ENCODE measurements around the gene HIGD2A. TPM values are rescaled to one million over a fixed set of nuclear protein-coding genes. Genes with fewer than 3 reads are reported as not detected.

Gene HIGD2A
- total and polyA plus RNA-seq, 2 of the 13 experiments (the other 11 are each of a cell fraction or from before 2014, with no cell fraction given) = 89.2 to 146 TPM

DNA sequence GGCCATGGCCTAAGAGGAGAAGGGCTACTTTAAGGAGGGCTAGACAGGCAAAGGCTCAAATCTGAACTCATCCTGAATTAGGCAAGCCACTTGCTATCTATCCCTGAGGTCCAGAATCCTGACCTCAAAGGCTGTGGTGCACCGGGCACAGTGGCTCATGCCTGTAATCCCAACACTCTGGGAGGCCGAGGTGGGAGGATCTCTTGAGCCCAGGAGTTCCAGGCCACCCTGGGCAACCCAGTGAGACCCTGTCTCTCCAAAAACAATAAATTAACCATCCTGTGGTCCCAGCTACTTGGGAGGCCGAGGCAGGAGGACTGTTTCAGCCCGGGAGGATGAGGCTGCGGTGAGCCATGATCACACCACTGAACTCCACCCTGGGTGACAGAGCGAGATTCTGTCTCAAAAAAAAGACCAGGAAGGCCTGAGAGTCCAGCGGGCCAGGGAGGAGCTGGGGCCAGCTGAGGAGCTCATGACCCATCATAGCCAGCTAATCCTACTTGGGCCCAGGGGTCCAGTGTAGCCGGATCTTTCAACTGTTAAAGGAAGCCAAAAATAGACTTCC is 4.1 kb upstream of the HIGD2A start (continued):
- TF ChIP-seq SAFB2 (CRISPR knock-in tag; IDR thresholded peaks at IDR 0.05; ENCODE audit: borderline replicate concordance, low read depth) (no peak), PAX8 (CRISPR knock-in tag; IDR thresholded peaks at IDR 0.05; ENCODE audit: borderline replicate concordance) (no peak), FOXO1 (CRISPR knock-in tag; IDR thresholded peaks at IDR 0.05) (no peak)

DNA sequence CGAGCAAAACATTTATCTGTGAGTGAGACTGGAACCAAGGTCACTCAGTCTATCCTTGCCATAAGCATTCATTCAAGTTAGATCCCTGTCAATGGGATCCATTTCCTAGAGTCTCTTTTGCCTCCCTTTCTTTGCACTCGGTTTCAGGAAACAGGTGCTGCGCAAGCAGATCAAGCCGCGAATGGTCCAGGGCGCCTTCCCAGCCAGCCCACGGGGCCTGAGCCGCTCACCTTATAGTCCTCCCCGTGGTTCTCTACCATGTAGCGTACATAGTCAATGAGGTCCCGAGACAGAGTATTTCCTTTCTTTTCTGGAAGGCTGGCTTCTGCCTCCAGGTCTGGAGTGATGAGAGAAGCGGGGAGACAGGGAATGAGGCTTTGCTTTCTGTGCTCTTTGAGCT is 3.6 kb upstream of the HIGD2A start:
- no peak overlapping the region for H3K9ac ChIP-seq (ENCODE audit: insufficient read depth, low read depth, low read length)
- BruUV-seq (replicated peaks) = no TSS peak
- H3K79me2 ChIP-seq (ENCODE audit: insufficient read depth, low read length) = peaks cover 42% of the 10 kb centered on the region
- H3K9me3 ChIP-seq (ENCODE audit: low read length) = no peaks in the 10 kb centered on the region
- WGBS (ENCODE audit: low lambda C conversion rate) = 98% methylated on average over 12 of the region's 12 CpGs
- no peaks in the 10 kb centered on the region; a peak in 1 of 5 replicates for H3K27me3 ChIP-seq (ENCODE audit: control insufficient read depth in 1 of 2, insufficient read depth in 2 of 2, low read length in 2 of 2)
- H3K27ac ChIP-seq (ENCODE audit: extremely low read length, insufficient read depth, low read length) = no peak overlapping the region
- in situ Hi-C loops (cut with HindIII; ENCODE audit: extremely low pct_ligation_motif_present, low pct_unique_long_range_greater_than_20kb) = no loop called here
- intact Hi-C loops (cut with micrococcal nuclease; ENCODE audit: unreplicated experiment) = no loop called here
- H3K4me2 ChIP-seq (ENCODE audit: low read depth, low read length) = no peak overlapping the region
- FAIRE-seq = no peak
- TF ChIP-seq ZNF20 (CRISPR knock-in tag; IDR thresholded peaks at IDR 0.05) (no peak), RELA (CRISPR knock-in tag; IDR thresholded peaks at IDR 0.05) (no peak), ZNF451 (CRISPR knock-in tag; IDR thresholded peaks at IDR 0.05) (no peak)
- no peak for ATAC-seq
- H2AFZ ChIP-seq (ENCODE audit: low read length) = no peak overlapping the region
- POLR2A ChIA-PET = no interaction called here
- peaks cover 11% of the 10 kb centered on the region; the same call in 1 of the 2 replicates for H4K20me1 ChIP-seq (ENCODE audit: insufficient read depth, low read length)
- no peak overlapping the region for H3K4me3 ChIP-seq (replicated peaks in 1 of 3; ENCODE audit: insufficient read depth in 1 of 3, low read depth in 2 of 3, low read length in 3 of 3)
- peaks cover 26% of the 10 kb centered on the region for H3K4me1 ChIP-seq (ENCODE audit: insufficient read depth, low read length)
- DNase-seq (ENCODE audit: low spot score) = no peak
- peaks cover 18 to 55% of the 10 kb centered on the region in 2 experiments for H3K36me3 ChIP-seq (replicated peaks in 1 of 2; ENCODE audit: control insufficient read depth in 1 of 2, insufficient read depth in 2 of 2, low read length in 2 of 2)
- CTCF ChIA-PET (ENCODE audit: low intra/inter-chr PET ratio, low total read pairs) = no interaction called here

DNA sequence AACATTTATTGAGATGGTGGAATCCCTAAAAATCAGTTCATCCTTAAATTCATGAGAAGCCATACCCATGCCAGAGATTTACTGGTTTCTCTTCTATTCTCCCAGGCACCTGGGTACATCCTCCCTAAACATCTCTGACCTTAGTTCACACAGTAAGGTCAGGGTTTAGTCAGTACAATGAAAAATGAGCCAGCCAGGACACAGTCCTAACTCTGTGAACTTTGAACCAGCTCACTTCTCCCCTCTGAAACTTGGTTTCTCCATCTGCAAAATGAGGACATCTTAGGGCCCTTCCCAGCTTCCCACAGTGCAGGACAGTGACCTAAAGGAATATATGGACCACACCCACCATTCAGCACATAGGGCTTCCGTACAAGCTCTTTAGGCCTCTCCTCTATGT is 2.1 kb upstream of the HIGD2A start:
- Histone ChIP-seq H3K4me3 (replicated peaks in 1 of 3; ENCODE audit: insufficient read depth in 1 of 3, low read depth in 2 of 3, low read length in 3 of 3) (peak overlapping the region; percentile 71 to 93 (median 92); a peak in 5 of 6 replicates), H3K9ac (ENCODE audit: insufficient read depth, low read depth, low read length) (peak overlapping the region; percentile 97), H4K20me1 (ENCODE audit: insufficient read depth, low read length) (peaks cover 11% of the 10 kb centered on the region; the same call in 1 of the 2 replicates), H3K27me3 (ENCODE audit: control insufficient read depth in 1 of 2, insufficient read depth in 2 of 2, low read length in 2 of 2) (no peaks in the 10 kb centered on the region; a peak in 1 of 5 replicates), H2AFZ (ENCODE audit: low read length) (no peak overlapping the region), H3K27ac (ENCODE audit: extremely low read length, insufficient read depth, low read length) (peak overlapping the region; percentile 7), H3K4me2 (ENCODE audit: low read depth, low read length) (peak overlapping the region; percentile 89), H3K36me3 (replicated peaks in 1 of 2; ENCODE audit: control insufficient read depth in 1 of 2, insufficient read depth in 2 of 2, low read length in 2 of 2) (peaks cover 18 to 49% of the 10 kb centered on the region in 2 experiments), H3K4me1 (ENCODE audit: insufficient read depth, low read length) (peaks cover 31% of the 10 kb centered on the region), H3K79me2 (ENCODE audit: insufficient read depth, low read length) (peaks cover 42% of the 10 kb centered on the region), H3K9me3 (ENCODE audit: low read length) (no peaks in the 10 kb centered on the region)
- in situ Hi-C loops (cut with HindIII; ENCODE audit: extremely low pct_ligation_motif_present, low pct_unique_long_range_greater_than_20kb) (no loop called here), intact Hi-C loops (cut with micrococcal nuclease; ENCODE audit: unreplicated experiment) (no loop called here)
- ChIA-PET POLR2A (interaction anchor here (0.7 to 1.1 kb wide), 3 partner anchors 14 to 159 kb away, joined by 3 to 7 read pairs (median 3); partner anchors contain the start of gene KIAA1191), CTCF (ENCODE audit: low intra/inter-chr PET ratio, low total read pairs) (no interaction called here)
- WGBS (ENCODE audit: low lambda C conversion rate) = 33% methylated on average over 1 of the region's 1 CpG
- FAIRE-seq = peak; percentile 63
- DNase-seq (ENCODE audit: low spot score) = no peak
- no TSS peak for BruUV-seq (replicated peaks)
- no peak for ATAC-seq
- TF ChIP-seq HOXA3 (CRISPR knock-in tag; IDR thresholded peaks at IDR 0.05) (no peak), ZNF44 (CRISPR knock-in tag; IDR thresholded peaks at IDR 0.05) (no peak), THAP11 (CRISPR knock-in tag; IDR thresholded peaks at IDR 0.05) (peak; percentile 50; the same call in 1 of the 2 replicates), ESRRA (CRISPR knock-in tag; IDR thresholded peaks at IDR 0.05; ENCODE audit: low read depth) (0 out of 2 replicates have a peak, but pooled peaks have one; percentile 55), NR2C2 (CRISPR knock-in tag; IDR thresholded peaks at IDR 0.05; ENCODE audit: borderline replicate concordance) (0 out of 2 replicates have a peak, but pooled peaks have one; percentile 15), TBL1XR1 (IDR thresholded peaks at IDR 0.05; ENCODE audit: borderline replicate concordance, low read length, partially characterized antibody) (no peak), ZNF10 (CRISPR knock-in tag; IDR thresholded peaks at IDR 0.05; ENCODE audit: borderline replicate concordance, low read depth) (no peak)
- TF ChIP-seq, protein P1, sequence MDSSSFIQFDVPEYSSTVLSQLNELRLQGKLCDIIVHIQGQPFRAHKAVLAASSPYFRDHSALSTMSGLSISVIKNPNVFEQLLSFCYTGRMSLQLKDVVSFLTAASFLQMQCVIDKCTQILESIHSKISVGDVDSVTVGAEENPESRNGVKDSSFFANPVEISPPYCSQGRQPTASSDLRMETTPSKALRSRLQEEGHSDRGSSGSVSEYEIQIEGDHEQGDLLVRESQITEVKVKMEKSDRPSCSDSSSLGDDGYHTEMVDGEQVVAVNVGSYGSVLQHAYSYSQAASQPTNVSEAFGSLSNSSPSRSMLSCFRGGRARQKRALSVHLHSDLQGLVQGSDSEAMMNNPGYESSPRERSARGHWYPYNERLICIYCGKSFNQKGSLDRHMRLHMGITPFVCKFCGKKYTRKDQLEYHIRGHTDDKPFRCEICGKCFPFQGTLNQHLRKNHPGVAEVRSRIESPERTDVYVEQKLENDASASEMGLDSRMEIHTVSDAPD (CRISPR knock-in tag; IDR thresholded peaks at IDR 0.05) = no peak

All from HepG2 (cell line).